ENCODE results near the gene B3GALT6.

B3GALT6 gene

DNA sequence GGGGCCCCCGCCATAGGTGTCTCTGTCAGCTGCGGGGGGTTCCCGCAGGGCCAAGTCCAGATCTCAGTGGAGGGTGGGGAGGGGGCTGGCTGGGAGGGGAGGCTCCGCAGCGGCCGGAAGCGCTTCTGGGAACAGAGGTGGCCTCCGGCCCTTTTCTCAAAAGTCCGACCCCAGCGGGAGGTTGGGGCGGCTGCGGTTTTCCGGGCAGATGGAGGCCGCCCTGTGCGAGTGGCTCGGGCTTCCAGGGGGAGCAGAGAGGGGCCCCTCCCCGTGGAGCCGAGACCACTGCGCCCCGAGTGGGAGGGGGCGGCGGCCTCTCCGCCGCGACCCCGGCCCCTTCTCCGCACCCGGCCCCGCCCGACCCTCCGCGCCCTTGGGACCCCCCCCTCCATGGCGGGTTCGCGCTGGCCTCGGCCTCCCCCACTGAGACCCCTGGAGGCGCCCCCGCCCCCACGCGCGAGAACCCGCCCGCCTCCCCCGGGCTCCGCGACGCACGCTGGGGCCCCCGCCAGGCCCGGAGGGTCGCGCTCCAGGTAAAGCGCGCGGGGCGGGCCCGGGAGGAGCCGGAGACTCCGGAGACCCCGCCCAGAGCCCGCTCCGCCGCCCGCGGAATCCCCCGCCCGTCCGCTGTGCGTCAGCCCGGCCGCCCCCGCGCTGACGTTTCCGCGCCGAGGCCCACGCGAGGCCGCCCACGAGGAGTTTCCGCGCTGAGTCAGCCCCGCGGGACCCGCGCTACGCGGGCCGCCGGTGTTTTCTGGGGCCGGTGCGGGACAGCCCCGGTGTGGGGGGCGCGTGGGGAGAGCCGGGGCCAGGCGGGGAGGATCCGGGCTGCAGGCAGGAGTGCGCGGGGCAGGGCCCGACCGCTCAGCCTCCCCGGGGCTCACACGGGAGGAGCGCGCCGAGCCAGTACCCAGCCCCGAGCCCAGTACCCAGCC lies 30.9 kb upstream of the B3GALT6 start:
- peak; percentile 70 to 75 for DNase-seq (ENCODE audit: low read depth in 2 of 2)

DNA sequence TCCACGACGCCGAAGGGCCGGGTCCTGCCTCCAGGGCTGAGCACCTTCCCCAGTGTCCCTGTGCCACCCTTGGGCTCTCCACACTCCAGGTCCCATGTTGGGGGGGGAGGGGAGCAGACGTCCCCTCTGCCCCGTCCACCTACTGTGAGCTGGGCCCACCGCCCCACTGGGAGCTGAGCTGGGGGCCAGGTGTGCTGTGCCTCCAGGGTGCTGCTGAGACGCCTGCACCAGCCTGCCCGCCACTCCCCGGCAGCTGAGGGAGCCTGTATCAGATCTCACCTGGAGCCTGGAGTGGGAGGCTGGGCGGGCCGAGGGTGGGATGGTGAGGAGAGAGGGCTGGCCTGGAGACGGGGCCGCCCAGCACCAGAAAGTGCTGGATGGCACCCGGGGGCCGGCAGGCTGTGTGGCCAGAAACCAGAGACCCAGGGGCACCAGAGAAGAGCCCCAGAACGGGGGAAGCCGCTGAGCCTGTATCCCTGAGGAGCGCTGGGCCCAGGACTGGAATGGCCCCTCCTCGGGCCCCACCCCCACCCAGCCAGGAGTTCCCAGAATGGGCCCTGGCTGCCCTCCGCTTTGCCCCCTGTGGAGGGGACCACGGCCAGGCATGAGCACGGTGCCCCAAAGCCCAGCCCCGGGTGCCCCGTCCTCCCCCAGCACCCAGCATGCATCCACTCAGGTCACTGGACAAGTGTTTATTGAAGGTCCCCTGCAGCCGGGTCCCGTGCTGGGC lies 29.0 kb upstream of the B3GALT6 start:
- no peak for DNase-seq (ENCODE audit: low read depth in 2 of 2)

DNA sequence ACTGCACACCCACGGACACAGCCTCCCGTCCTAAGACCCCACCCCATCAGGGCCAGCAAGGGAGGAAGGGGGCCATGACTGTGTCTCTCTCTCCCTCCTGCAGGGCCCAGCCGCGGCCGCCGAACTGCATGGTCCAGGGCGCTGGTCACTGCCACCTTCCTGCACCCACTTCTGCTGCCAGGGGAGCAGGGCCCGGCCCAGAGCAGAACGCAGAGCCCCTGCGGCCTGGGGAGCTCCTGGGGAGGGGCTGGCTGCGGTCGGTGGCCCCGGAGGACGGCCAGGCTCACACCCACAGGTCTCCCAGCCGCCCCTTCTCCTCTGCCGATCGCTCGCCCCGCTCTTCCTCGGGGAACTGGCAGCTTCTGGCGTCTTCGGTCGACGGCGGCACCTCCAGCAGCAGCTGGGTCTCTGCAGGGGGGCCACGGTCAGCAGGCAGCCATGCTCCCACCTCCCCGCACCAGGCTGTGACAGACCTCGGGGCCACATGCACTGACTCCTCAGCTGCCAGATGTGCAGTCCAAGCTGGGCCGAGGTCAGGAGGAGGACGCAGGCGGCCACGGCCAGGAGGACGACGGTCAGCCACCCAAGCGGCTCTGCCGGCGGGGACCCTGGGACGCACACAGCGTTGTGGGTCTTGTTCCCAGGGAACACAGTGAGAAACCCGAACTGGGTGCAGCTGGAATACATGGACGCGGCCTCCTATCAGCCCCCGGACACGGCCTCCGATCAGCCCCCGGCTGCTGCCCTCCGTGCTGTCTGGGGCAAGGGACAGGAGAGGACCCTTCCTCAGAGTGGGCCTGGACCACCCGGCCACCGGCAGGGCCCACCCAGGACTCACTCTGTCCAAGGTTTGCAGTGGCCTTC lies 28.2 kb upstream of the B3GALT6 start:
- DNase-seq (ENCODE audit: low read depth in 2 of 2) = no peak

DNA sequence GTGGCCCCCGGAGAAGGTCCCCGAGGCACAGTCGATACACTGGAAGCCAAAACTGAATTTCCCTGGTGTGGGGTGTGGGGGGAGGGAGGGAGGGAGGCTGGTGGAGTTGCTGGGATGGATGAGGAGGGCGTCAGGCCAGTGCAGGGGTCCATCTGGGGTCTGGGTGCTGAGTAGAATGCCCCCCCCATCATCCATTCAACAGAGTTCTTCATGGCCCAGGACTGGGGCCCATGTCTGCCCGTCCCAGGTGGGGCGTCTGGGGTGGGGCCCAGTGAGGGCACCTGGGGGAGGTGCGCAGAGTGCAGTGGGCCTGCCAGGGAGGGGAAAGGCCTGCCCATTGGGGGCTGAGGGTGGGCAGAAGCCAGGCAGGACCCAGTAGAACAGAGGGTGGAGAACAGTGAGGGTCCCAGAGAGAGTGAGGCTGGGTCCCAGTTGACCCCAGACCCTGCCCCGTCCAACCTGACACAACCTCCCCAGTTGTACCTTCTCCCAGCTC lies 27.6 kb upstream of the B3GALT6 start:
- no peak for DNase-seq (ENCODE audit: low read depth in 2 of 2)

DNA sequence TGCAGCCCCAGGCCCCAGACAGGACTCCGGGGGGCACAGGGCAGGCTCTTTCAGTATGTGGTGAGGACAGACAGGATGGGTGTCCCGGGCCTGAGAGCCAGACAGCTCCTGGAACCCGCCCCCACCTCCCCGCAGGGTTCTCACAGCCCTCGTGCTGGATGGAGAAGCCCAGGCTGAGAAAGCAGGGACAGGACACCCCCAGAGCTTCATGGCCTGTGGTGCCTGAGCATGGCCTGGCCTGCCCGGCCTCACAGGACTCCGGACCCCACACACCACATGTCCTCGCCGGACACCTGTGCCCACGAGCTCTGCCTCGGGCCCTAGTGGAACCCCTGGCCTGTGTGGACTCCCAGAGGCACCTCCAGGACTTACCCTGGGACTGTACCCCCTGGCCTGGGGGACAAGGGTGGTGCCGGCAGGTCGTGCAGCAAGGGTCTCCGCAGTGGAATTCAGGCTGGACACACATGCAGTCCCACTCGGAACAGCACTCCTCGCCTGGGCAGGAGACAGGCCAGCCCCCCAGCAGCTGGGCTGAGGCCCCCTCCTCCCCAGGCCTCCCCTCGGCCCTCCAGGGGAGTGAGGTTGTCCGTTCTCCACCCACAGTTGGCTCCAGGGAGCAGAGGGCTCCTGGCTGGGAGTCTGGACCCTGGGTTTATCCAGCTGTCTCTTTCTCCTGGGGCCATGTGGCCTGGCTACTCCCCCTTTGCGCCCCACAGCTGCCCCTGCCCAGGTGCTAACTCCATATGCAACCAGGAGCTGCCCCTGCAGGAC lies 26.9 kb upstream of the B3GALT6 start:
- DNase-seq (ENCODE audit: low read depth in 2 of 2) = no peak

DNA sequence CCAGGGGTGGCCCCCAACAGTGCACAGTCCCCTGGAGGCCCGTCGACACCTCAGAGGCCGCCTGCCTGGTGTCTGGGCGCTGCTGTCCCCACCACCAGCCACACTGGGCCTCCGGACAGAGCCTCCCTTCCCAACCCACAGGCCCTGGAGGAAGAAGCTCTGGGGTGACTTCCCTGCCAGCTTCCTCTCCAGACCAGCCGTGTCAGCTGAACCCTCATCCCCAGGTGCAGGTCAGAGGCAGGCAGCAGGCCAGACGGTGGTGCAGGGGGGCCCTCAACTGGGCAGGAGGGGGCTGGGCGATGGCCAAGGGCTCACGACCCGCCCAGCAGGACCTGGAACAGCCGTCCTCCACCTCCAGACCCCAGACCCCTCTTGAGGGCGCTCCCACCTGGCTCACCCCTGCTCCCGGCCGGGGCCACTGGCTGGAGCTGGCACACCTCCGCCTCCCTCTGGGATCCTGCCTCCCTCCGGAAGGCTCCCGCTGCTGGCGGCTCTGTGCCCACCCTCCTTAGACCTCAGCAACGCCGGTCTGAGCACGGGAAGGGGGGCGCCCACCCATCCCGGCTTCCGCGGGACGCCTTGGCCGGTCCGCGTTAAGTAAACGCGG lies 26.2 kb upstream of the B3GALT6 start:
- no peak for DNase-seq (ENCODE audit: low read depth in 2 of 2)

DNA sequence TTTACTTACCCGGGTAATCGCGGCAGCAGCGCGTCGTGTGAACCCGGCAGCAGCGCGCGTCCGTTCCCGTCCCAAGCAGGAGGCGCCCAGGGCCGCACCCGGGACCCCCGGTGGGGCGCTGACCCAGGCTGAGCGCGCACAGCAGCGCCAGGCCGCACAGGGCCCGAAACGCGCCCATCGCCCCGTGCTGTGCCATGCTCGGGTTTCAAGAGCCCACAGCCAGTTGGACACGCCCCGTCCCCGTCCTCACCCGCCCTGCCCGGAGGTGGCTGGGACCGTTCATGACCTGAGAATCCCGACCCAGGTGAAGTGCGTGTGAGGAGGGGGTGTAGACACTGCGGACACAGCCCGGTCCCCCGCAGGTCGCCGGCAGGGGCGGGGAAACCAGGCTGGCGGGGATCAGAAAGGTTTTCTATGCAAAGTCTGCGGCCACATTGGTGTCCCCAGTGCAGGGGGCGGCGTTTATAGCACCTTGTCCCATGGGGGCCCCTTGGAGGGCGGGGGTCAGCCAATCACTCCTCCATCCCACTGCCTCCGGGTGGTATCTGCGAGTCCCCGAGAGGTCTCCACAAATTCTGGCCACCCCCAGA lies 25.6 kb upstream of the B3GALT6 start, which contains the start of gene TNFRSF18:
Gene TNFRSF18, minus strand, starts transcription at position 217 of the 590 bp plus-strand sequence. Its CDS starts 21 bp downstream, at position 196.
- no peak for DNase-seq (ENCODE audit: low read depth in 2 of 2)

DNA sequence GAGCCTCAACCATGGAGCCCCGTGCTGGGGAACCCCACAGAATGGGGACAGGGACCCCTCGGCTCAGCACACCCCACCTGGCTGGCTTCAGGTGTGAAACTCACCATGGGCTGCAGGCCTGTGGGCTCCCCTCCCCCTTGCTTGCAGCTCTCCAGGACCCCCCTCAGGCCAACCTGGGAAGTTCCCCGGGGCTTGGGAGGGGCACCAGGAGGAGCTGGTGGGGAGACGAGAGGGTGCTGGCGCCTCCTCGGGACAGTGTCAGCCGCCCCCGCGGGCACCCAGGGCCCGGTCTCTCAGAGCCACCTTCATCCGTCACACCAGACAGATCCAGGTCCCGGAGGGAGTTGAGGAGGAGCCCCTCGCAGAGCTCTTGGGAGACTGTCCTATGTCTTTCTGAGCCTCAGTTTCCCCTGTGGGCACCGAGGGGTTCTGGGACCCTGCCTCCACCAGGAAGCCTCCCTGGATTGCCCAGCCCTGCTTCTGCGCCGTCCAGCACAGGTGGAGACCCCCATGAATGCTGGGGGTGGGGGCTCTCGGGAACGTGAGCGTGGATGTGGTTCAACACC lies 25.0 kb upstream of the B3GALT6 start:
- no peak for DNase-seq (ENCODE audit: low read depth in 2 of 2)

DNA sequence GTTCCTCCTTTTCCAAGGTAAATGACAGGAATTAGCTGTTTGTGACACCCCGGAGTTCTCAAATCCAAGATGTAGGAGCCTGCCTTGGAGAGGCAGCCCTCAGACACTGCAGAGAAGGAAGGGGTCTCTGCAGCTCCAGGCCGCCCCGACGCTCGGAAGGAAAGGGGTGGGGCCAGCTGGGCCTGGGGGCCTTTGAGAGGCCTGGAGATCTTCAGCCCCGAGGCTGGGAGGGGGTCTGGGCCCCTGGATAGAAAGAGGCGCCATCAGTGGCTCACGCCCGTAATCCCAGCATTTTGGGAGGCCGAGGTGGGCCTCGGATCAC lies 24.5 kb upstream of the B3GALT6 start:
- no peak for DNase-seq (ENCODE audit: low read depth in 2 of 2)

DNA sequence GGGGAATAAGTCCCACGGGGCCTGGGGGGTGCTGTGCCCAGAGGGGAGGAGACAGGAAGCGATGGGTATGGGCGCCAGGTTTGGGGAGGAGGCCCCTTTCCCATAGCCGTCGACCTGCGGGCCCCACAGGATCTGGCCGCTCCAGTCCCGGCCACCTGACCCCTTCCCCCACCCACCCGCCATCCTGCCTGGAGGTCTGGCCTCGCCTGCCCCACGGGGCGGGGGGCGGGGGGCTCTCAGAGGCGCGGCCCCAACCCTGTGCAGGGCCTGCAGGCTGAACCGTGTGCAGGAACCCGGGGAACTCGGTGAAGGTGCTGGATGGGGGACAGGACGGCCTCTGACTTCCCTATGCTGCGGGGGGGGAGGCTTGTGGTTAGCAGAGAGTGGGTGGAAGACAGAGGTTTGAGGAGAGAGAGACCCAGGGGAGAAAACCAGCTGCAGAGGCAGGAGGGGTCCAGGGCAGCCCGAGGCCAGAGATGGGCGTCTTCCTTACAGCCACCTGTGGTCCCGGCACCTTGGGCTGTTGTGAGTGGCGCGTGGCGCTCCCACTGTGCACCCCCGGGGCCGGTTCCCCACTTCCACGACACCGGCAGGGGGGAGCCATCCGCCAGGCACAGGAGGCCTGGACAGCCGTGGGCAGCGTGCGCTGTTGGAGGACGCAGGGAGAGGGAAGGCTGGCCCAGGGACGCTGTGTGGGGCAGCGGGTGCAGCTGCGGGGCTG lies 23.2 kb upstream of the B3GALT6 start:
- no peak for DNase-seq (ENCODE audit: low read depth in 2 of 2)

DNA sequence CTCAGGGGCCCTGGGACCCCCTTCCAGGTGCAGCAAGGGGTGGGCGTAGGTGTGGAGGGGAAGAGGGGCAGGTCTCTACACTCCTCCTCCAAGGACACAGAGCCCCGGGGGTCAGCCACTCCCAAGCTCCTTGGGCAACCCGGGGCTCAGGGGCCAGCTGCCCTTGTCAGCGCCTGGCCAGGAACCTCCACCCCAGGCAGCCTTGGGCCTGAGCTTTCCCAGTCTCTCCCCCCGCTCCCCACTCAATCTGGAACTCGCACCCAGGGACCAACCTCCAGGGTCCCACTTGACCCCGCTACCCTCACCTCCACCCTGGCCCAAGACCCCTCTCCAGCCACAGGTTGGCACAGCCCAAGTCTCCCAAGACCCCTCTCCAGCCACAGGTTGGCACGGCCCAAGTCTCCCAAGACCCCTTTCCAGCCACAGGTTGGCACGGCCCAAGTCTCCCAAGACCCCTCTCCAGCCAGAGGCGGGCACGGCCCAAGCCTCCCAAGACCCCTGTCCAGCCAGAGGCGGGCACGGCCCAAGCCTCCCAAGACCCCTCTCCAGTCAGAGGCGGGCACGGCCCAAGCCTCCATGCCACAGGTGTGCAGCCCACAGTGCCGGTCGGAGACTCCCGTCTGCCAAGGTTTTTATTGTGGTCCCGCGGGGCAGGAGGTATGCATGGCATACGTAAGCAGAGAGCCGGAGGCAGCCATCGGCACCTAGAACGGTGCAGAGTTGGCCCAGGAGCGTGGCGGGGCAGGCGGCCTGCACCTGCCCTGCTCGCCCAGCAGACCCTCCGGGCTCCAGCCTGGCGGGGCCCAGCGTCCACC lies 21.1 kb upstream of the B3GALT6 start:
- no peak for DNase-seq (ENCODE audit: low read depth in 2 of 2)

DNA sequence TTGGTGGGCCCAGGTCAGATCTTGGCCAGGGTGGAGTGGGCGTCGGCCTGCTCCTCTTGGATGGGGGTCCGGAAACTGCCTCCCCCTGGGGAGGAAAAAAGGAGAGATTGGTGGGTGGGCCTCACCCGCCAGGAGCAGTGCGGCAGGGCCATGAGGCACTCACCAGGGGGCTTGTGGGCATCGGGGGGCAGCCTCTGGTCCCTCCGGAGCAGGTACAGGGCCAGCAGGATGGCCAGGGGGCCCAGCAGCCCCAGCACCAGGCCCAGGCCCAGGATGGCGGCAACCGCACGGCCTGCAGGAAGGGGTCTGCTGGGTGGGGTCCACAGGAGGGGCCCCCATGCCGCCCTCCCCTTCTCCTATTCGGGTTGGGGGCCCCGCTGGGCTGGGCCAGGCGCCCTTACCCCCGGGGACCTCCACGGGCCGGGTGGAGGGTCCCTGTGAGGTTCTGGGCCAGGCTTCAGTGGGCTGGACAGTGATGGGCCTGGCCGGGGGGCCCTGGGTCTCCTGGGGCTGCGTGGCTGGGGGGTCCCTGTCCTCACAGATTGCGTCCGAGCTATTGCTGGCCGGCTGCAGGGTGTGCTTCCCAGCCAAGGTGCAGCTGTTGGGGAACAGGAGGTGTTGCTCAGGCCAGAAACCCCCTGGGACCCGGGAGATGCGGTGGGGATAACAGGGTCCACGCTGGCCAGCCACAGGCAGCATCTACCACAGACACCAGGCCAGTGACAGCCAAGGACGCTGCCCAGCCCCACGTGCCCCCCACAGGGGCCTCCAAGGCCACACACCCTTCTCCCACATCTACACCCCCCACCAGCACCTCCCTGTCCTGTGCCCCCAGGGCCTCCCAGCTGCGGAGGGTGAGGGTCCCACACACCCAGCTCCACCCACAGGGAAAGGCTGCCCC lies 20.2 kb upstream of the B3GALT6 start:
- DNase-seq (ENCODE audit: low read depth in 2 of 2) = no peak

DNA sequence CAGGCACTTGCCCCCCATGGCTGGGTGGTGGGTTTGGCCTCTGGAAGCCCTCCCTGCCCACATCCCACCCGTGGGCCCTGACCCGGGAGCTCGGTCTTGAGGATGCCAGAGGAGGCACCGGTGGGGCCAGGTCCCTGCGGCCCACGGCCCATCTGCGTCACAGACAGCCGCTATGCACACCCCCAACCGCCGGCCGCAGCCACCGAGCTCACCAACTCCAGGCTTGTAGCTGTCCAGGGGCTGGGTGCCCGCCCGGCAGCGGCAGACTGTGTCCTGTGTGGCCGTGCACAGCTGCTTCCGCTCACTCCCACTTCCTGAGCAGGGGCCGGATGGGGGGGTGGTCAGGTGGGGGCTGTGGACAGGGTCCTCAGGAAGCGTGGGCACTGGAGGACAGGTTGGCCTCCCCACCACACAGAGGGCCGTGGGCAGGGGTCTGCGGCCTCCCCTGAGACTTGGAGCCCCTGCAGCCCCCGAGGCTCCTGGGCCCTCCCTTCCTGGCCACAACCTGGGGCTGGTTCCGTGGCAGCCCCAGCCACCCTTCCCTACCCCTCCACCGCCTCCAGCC lies 19.2 kb upstream of the B3GALT6 start:
- DNase-seq (ENCODE audit: low read depth in 2 of 2) = no peak

DNA sequence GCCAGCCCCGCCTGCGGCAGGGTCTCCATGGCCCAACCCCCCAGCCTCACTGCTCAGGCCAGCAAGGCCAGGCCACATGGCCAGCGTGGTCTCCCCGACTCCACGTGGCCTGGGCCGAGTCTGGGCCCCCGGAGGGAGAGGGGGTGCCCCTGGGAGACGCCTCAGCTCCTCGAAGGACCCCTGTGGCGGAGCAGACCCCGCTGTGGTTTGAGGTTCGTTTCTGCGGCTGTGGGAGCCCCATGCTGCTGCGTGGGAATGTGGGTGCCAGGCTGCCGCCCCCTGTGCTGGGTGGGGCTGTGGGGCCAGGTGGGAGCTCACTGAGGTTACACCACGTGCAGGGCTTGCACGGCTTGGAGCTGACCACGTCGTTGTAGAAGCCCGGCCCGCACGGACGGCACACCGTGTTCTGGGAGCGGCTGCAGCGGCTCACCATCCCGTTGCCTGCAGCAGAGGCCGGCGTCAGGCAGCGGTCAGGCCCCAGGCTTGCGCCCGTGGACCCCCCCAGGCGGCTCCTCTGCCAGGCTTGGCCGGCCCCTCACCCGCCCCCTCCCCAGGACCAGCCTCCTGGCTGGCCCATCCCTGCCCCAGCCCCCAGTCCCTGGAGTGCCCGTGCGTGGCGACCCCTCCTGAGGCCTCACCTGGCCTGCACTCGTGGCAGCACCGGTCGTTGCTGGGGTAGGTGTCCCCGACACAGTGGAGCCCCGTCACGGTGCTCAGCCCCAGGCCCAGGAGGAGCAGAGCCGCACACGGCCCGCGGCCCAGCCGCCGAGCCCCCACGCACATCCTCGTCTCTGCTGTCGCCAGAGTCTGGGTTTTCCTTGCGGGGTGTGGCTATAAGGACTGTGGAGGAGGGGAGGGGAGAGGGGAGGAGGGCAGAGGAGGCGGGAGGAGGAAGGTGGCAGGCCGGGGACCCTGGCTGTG lies 18.4 kb upstream of the B3GALT6 start, which contains the start of gene TNFRSF4:
Gene TNFRSF4, minus strand, starts transcription at position 809 of the 921 bp plus-strand sequence. Its CDS starts 26 bp downstream, at position 783.
- no peak for DNase-seq (ENCODE audit: low read depth in 2 of 2)

DNA sequence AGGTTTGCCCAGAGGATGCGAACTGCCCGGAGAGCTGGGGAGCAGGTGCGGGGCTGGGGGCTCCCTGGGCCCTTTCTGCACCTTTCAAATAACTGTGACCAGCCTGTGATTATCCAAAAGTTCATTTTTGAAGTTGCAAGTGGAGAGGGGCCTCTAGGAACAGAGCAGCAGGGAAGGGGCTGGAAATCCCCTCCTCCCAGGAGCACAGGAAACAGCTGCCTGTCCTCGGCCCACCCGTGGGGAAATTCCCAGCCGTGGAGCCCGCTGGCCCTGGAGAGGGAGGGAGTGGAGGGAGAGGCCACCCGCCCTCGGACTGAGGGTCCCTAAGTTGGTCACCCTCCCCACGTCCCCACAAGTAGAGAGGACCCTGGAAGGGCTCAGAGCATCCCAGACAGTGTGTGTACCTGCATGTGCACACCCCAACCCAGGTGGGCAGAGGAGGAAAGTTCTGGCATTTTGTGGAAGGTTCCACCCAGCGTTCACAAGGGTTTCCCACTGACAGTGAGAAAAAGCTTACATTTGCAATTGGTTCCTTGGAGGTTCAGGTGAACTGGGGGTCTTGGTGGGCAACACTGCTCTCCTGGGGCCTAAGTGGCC lies 16.9 kb upstream of the B3GALT6 start:
- no peak for DNase-seq (ENCODE audit: low read depth in 2 of 2)

Data from stimulated activated CD8-positive, alpha-beta memory T cell treated with anti-CD3 and anti-CD28 coated beads, Interleukin-7, amount 100 ng/mL, for 1 hour (primary cell).